HepG2 (cell line): ENCODE measurements around the gene LRRIQ4. TPM values are rescaled to one million over a fixed set of nuclear protein-coding genes. Genes with fewer than 3 reads are reported as not detected.

ENCODE experiments used
- polyA plus RNA-seq, 8 experiments: library from polyadenylated mRNA; depleted of rRNA in 3 of 8; stranded (reverse) in 7 of 8; unstranded in 1 of 8; fragments of >200 nt; fragmentation: Illumina TruSeq in 4 of 8; extraction: Trizol in 4 of 8; gene quantifications; 2 replicates each; pipeline versions ENCODE4 v1.2.1 to v1.2.3, GENCODE V29; 2011 to 2016; ENCODE audit warnings: low read depth in 4 of 8, missing spikeins in 1 of 8, mixed read lengths in 1 of 8; ENCODE audit not compliant: insufficient read depth in 1 of 8
- total RNA-seq, 5 experiments: library from RNA; depleted of rRNA; stranded (reverse); fragments of >200 nt; fragmentation: Illumina TruSeq; extraction: Trizol; gene quantifications; 2 replicates each; pipeline ENCODE4 v1.2.3, GENCODE V29; 2016; ENCODE audit warnings: low read depth in 1 of 5

The LRRIQ4 gene
- total and polyA plus RNA-seq, 2 of the 13 experiments (the other 11 are each of a cell fraction or from before 2014, with no cell fraction given) = not detected

Other genes starting within 250 kb of the LRRIQ4 start
- 0.17 and 0.18 TPM in 2 replicates for gene MECOM, start 149.2 kb upstream of the LRRIQ4 start, total RNA-seq (2016; rRNA removed; fragmentation: Illumina TruSeq; extraction: Trizol)
- gene MECOM, start 149.2 kb upstream of the LRRIQ4 start, polyA plus RNA-seq (2011; rRNA removed) = 0.04 and 0.29 TPM in 2 replicates
- 8.4 and 74.6 TPM in 2 replicates for gene TERC, start 47.8 kb upstream of the LRRIQ4 start, total RNA-seq (2016; rRNA removed; fragmentation: Illumina TruSeq; extraction: Trizol)
- 1.3 and 2.9 TPM in 2 replicates for gene TERC, start 47.8 kb upstream of the LRRIQ4 start, polyA plus RNA-seq (2011; rRNA removed)
- gene ACTRT3, start 43.3 kb upstream of the LRRIQ4 start, total RNA-seq (2016; rRNA removed; fragmentation: Illumina TruSeq; extraction: Trizol) = 0.97 and 1.1 TPM in 2 replicates
- 0.42 and 0.47 TPM in 2 replicates for gene ACTRT3, start 43.3 kb upstream of the LRRIQ4 start, polyA plus RNA-seq (2011; rRNA removed)
- gene MYNN, start 39.5 kb upstream of the LRRIQ4 start, total RNA-seq (2016; rRNA removed; fragmentation: Illumina TruSeq; extraction: Trizol) = 17.6 and 23.7 TPM in 2 replicates
- 8.7 and 10.4 TPM in 2 replicates for gene MYNN, start 39.5 kb upstream of the LRRIQ4 start, polyA plus RNA-seq (2011; rRNA removed)
- not detected in 2 replicates for gene LRRC34, start within 50 bp of the LRRIQ4 start, total RNA-seq (2016; rRNA removed; fragmentation: Illumina TruSeq; extraction: Trizol)
- not detected in 2 replicates for gene LRRC34, start within 50 bp of the LRRIQ4 start, polyA plus RNA-seq (2011; rRNA removed)
- gene LRRC31, start 57.1 kb downstream of the LRRIQ4 start, total RNA-seq (2016; rRNA removed; fragmentation: Illumina TruSeq; extraction: Trizol) = not detected in 2 replicates
- not detected in 2 replicates for gene LRRC31, start 57.1 kb downstream of the LRRIQ4 start, polyA plus RNA-seq (2011; rRNA removed)
- gene SAMD7, start 98.7 kb downstream of the LRRIQ4 start, total RNA-seq (2016; rRNA removed; fragmentation: Illumina TruSeq; extraction: Trizol) = not detected in 2 replicates
- gene SAMD7, start 98.7 kb downstream of the LRRIQ4 start, polyA plus RNA-seq (2011; rRNA removed) = not detected in 2 replicates
- gene SEC62, start 153.9 kb downstream of the LRRIQ4 start, total RNA-seq (2016; rRNA removed; fragmentation: Illumina TruSeq; extraction: Trizol) = 53.5 and 68.7 TPM in 2 replicates
- gene SEC62, start 153.9 kb downstream of the LRRIQ4 start, polyA plus RNA-seq (2011; rRNA removed) = 54.0 and 55.7 TPM in 2 replicates
- gene GPR160, start 225.1 kb downstream of the LRRIQ4 start, total RNA-seq (2016; rRNA removed; fragmentation: Illumina TruSeq; extraction: Trizol) = 12.1 and 14.0 TPM in 2 replicates
- 15.5 and 23.2 TPM in 2 replicates for gene GPR160, start 225.1 kb downstream of the LRRIQ4 start, polyA plus RNA-seq (2011; rRNA removed)